Measurements from ENCODE around the gene GAB3.

DNA sequence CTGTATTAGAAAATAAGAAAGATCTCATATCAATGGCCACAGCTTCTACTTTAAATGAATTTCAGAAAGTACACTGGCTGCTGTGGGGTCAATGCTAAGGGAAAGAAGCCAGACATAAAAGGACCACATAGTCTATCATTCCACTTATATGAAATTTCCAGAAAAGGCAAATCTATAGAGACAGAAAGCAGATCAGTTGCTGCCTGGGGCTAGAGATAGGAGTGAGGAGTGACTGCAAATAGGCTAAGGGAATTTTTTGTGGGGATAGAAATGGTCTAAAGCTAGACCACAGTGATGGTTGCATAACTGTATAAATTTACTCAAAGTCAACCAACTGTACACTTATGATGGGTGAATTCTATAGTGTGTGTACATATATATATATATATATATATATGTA is 8.3 kb downstream of the GAB3 start:
- TF ChIP-seq CTCF (IDR thresholded peaks at IDR 0.05; ENCODE audit: low read depth, low read length, missing input control) (no peak), RAD21 (IDR thresholded peaks at IDR 0.05) (no peak)
